Smooth muscle cell of bladder (primary cell): ENCODE data around the gene PHACTR3. TPM values are rescaled to one million over a fixed set of nuclear protein-coding genes. Genes with fewer than 3 reads are reported as not detected.

Experiments
- total RNA-seq: library from RNA; depleted of rRNA; stranded (reverse); fragments of >200 nt; gene quantifications from 2 replicates; pipeline ENCODE4 v1.2.3, GENCODE V29; 2014

The PHACTR3 gene
- total RNA-seq: not detected in 2 replicates

GRCh38 chr20:59603781-59604541 lies at the start of gene PHACTR3:
PHACTR3 (plus strand) TSS chr20:59604540; CDS start chr20:59605015, 475 bp downstream.

